ENCODE data around the gene DIO1.

Gene DIO1

GRCh38 chr1:53943490-53944043, 49.6 kb downstream of the DIO1 start:
- no peak for DNase-seq

- DNase-seq: no peak
Observed at GRCh38 chr1:53944469-53945182, 50.6 kb downstream of the DIO1 start.

GRCh38 chr1:53945183-53945432, 51.1 kb downstream of the DIO1 start:
- no peak for DNase-seq

GRCh38 chr1:53945433-53946251, 51.7 kb downstream of the DIO1 start, which contains the start of gene IFT25:
TSS of gene IFT25 (minus strand) at chr1:53945699. CDS start at chr1:53940082, 5,617 bp downstream.
- peak; percentile 97 for DNase-seq

GRCh38 chr1:53946252-53947171, 52.5 kb downstream of the DIO1 start, which contains the start of gene LRRC42:
TSS of gene LRRC42 (plus strand) at chr1:53946350. CDS start at chr1:53952000, 5,650 bp downstream.
- DNase-seq: no peak

GRCh38 chr1:53947172-53947907, 53.4 kb downstream of the DIO1 start:
- DNase-seq: no peak

- DNase-seq: no peak
Observed at GRCh38 chr1:53948291-53948690, 54.3 kb downstream of the DIO1 start.

GRCh38 chr1:53949023-53949990, 55.3 kb downstream of the DIO1 start:
- peak; percentile 7 for DNase-seq

GRCh38 chr1:53951697-53952096, 57.7 kb downstream of the DIO1 start:
- no peak for DNase-seq

DNA sequence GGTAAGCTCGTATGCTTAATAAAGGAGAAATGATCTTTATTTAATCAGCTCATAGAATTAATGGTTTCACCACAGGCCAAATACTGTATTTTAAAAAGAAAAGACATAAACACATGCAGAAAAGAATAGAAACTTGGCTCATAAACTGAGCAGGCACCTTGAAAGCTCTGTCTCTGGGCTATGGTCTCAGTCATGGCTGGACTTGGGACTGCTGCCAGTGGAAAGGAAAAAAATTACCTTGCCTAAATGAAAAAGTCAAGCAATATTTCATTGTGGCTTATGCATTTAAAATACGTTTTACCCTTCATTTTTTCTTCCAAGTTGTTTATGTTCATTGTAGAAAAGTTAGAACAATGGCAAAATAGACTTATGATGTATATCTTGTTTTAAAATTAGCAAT, 60.1 kb downstream of the DIO1 start:
- DNase-seq: no peak

DNA sequence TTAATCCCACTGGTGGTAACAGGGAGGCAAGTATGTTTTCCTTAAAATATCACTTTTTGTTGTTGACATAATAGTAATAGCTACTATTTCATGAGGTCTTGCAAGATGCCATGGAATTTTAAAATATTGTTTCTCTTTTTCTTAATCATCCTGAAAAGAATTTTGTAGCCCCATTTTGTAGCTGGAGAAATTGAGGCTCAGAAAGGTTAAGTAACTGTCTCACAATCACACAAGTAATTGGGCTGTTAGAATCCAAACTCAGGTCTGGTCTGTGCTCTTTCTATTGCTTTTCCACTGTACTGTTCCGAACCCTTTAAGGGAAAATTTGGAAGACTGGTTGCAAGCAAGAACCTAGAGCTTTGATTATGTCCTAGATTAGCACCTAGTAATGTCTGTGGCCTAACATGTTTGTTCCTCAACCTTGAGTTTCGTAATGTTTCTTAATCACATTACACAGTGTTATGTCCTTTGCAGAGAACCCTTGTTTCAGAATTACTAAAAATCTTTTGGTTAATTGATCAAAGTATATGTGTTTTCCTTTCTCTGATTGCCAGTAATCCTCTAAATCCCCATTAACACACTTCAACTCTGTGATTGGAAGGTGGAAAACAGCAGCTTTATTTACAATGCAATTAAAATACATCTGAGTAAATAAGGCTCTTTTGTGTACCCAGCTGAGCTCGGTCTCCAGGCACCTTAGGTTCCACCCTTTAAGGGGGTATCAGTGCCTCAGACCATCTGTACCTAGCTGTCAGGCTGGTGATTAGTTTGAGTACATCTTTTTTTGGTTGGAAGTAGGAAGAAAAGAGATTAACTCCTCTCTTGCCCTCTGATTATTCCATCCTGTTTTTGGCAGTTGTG, 62.6 kb downstream of the DIO1 start:
- DNase-seq: no peak

DNA sequence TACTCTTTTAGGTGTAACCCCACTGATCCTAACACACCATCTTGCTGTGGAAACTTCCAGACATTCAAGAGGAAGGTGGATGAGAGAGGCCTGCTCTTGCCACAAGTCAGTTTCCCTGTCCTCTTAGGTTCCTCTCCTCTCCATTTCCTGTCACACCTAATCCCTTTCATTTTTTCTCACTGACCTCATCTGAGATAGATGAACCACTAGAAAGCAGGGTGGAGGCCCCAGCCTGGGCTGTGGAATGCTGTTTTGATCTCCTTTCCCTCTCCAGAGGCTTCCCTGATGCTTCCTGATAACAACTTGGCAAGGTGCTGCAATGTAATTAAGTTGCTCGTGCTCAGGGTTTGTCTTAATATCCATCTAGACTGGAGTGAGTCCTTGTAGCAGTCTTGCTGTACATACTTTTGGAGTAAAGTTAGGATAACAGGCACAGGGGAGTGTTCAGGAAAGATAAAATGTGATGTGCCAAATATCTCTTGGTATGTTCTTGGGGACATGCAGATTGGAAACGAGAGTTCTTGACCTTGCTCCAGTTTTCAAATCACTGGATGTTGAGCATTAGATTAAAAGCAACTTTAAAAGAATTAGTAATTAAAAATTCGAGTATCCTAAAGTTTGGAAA, 63.3 kb downstream of the DIO1 start:
- no peak for DNase-seq

- DNase-seq: no peak
Observed at GRCh38 chr1:53959664-53960250, 65.8 kb downstream of the DIO1 start.

Measured in midbrain (tissue), 1 donor.